NCI-H1436 (cell line): ENCODE measurements around the gene FCN3.
A peak's percentile ranks its signal among the peaks of the same experiment; 100 is the strongest.

Experiments used
- DNase-seq: peaks from one replicate; lab custom pipeline; 2025; lab: John Stamatoyannopoulos, UW

FCN3 gene

DNA sequence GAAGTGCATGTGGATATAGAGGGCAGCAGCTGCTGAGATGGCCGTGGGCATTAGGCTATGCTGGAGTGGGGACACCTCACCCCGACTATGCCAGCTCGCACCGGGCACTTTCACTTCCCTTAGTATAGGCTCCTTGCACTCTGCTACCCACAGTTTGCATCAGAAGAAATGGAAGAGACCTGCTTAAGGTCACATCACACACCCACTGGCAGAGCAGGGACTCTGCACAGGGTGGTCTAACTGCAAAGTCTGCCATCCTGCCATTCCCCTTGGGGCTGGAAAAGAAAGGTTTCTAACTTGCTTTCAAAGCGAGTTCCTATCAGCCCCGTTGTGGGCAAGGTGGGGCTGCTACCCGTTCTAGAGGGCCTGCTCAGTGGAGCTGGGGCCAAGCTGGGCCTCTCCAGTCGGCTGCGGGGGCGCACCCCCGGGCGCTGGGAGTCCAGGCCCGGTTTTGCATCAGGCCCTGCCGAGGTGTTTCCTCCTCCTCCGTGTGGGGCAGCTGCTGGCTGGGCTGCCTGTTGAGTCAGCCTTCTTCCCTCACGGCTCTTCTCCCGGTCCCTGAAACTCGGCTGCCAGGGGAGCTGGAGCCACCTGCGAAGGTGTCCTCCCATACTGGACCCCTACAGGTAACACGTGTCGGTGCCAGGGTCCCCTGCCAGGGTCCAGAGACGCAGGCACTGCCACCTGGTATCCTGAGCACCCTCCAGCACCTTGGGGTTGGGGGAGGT, 32.9 kb downstream of the FCN3 start, which contains the start of gene SYTL1:
Gene SYTL1, plus strand, starts transcription at position 498 of the 728 bp plus-strand sequence. CDS start 3,313 bp downstream, outside the sequence.
- DNase-seq = peak; percentile 58

- DNase-seq = no peak
These were observed 35.4 kb downstream of the FCN3 start for GRCh38 chr1:27339213-27339612.

- no peak for DNase-seq
These were observed 35.9 kb downstream of the FCN3 start for GRCh38 chr1:27338751-27339150.

DNA sequence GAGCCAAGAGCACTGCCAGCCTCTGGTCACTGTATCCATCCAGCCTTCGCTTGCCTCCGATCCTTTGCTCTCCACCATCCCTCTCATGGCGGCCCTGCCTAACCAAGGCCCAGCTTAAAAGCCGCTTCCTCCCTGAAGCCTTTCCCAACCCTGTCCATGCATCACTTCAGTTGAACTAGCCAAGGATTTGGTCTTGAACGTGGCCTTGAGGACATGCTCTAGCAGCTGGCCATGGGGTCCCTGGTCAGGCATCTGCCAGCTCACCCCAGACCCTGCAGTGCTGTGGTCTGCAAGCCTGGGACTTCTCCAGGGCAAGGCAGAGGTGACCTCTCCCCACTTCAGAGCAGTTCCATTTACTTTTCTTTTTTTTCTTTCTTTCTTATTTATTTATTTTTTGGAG, 37.9 kb downstream of the FCN3 start:
- DNase-seq = no peak

- DNase-seq = no peak
These were observed 38.9 kb downstream of the FCN3 start for GRCh38 chr1:27335506-27336422.

DNA sequence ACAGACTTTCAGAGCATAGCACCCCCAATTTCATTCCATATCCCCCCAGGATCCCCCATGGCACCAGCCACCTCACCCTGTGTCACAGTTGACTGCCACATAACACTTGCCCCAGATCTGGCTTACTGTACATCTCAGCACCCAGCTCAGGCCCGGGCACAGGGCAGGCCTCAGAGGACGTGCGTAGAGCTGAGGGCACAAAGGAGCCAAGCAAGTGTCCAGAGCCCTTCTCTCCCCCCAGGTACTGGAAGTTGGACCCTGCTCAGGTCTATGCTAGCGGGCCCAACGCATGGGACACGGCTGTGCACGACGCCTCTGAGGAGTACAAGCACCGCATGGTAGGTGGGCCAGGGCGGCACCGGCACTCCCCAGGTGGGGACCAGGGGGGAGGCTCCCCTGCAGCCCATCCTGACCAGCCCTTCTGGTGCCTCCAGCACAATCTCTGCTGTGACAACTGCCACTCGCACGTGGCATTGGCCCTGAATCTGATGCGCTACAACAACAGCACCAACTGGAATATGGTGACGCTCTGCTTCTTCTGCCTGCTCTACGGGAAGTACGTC, 40.8 kb downstream of the FCN3 start:
- no peak for DNase-seq

- no peak for DNase-seq
These were observed 41.9 kb downstream of the FCN3 start for GRCh38 chr1:27332536-27333281.

DNA sequence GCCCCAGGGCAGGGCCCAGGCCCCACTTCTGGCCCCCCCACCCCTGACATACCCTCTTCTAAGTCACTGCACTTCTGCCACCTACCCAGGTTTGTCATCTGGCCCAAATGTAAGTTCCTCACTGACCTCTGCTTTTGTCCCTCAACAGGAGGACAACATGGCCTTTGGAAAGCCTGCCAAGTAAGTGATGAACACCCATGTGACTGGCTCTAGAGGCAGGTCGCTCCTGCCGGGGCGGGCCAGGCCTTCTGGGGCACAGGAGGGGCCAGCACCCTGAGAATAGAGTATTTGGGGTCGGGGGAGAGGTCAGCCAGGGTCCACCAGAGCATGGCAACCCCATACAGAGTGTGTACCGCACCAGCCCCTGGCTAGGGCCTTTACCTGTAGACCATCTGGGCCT, 42.7 kb downstream of the FCN3 start:
- DNase-seq = no peak

DNA sequence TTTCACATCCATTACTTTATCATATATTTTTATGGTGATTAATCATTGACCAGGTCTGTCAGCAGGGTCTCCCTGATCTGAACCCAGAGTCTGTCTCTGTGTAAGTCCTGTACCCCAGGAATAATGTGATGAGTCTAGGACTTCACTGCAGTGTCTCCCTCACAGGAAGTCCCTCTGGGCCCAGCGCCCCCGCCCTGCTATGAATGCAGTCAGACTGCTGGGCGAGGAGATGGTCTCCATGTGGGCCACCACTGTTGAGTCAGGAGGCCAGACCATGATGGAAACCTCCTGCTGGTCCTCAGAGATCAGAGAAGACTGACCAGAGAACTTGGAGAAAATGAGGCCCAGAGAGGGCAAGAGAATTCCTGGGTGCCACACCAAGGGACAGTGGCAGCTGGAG, 43.2 kb downstream of the FCN3 start:
- DNase-seq = no peak

DNA sequence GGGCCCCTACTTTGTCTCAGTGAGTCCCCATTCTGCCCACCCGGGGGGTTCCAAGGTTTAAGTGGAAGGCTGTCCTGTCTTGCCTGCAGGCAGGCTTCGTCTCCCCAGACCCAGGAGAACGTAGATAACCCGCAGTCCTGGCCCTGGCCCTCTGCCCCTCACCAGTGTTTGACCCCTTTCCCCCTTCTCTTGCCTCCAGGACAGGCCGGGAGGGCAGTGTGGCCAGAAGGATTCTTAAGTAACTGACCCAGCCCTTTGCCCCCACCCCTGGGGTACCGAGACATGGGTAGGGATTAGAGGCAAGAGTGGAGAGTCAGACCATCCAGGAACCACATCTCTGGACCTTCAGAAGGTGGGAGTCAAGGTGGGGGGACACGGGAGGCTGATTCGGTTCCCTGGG, 43.8 kb downstream of the FCN3 start:
- no peak for DNase-seq

DNA sequence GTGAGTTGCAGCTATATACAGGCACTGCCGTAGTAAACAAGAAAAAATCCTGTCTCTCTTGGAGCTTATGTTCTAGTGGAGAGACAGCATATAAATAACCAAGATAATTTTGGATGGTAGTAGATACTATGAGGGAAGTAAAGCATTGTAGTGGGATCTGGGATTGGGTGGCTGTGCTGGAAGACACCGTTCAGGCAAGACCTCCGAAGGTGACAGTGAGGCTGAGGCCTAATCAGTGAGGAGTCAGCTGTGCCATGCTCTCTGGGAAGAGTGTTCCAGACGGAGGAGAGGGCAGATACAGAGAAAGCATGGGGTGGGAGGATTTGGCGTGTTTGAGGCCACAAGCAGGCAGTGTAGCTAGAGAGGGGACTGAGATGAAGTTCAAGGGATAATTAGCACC, 46.7 kb downstream of the FCN3 start:
- DNase-seq = no peak

DNA sequence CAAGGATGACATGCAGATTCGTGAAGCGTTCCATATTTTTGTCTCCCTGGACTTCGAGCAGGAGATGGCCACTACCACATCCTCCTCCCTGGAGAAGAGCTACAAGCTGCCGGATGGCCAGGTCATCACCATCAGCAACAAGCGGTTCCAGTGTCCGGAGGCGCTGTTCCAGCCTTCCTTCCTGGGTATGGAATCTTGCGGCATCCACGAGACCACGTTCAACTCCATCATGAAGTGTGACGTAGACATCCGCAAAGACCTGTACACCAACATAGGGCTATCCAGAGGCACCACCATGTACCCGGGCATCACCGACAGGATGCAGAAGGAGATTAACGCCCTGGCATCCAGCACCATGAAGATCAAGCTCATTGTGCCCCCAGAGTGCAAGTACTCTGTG, 49.3 kb downstream of the FCN3 start:
- DNase-seq = no peak

DNA sequence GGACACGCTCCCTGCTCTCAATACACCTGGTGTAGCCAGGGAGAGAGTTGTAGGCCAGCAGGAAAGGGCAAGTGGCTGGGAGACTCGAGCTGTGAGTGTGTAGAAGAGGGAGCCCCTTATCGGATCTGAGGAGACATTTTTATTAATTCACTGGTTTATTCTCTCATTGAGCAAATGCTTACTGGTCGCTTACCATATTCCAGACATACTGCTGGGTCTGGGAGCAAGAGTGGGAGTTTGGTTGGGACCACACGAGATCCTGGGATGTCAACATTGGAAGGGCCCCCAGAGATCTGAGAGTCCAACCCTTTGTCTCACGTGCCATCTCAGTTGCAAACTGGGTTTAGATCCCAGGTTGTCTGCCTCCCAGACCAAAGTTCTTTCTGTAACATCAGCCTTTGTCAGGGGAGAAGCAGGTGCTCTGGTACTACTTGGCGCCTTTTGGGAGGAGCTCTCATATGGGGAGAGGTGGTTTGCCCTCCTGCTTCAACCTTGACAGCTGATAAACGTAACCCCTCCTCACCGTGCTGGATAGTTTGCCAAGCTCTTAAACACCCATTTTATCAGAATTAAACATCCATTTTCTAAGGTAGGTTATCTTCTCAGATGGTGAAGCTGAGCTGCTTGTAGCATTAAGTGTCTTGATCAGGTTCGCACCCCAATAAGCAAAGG, 51.9 kb downstream of the FCN3 start:
- no peak for DNase-seq

DNA sequence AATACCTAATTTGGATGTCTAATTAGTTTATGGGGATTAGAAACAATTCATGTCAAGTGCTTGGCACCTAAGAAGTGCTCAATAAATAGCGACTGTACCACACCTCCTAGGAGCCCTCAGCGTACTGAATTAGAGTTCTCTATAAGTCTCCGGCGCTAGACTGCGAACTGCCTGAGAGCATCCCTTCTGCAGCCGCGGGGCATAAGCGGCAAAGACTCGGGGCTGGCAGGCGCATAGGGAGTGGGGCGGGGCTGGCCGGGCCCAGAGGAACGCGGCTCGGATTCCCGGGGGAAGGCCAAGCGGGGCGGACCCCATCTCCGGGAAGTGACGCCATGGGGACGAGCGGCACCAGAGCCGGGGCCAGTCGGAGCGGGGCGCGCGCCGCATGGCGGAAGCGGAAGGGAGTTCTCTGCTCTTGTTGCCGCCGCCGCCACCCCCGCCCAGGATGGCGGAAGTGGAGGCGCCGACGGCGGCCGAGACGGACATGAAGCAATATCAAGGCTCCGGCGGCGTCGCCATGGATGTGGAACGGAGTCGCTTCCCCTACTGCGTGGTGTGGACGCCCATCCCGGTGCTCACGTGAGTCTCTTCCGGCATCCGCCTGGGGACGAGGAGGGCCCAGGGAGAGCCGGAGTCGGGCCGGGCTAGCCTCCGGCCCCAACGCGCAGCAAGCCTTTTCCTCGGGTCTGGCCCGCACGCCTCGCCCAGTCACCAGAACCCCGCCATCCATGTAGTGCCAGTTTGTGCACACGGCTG, 52.6 kb downstream of the FCN3 start, which contains the start of gene TMEM222:
Gene TMEM222, plus strand, starts transcription at position 351 of the 756 bp plus-strand sequence. Its CDS starts 35 bp downstream, at position 386.
- DNase-seq = peak; percentile 96
